Tibial artery (tissue), 4 donors: ENCODE measurements around the gene ZNF839.

Experiments
- DNase-seq, 2 donors: peaks; one replicate each; pipeline ENCODE4 v3.0.0-alpha.2; 2019
- H3K27ac ChIP-seq, 2 donors: fragments of 200-600 bp; sonication (generic) in 1 of 2; 1 replicate in 1 of 2; 2 replicates in 1 of 2; pipeline ENCODE4 v1.5.1; 2018 to 2019; ENCODE audit warnings: mild to moderate bottlenecking in 1 of 2
- H3K27me3 ChIP-seq, 2 donors: fragments of 200-600 bp; sonication (generic) in 1 of 2; one replicate each; pipeline versions ENCODE4 v1.5.1 to v1.6.0; 2016 to 2019
- H3K36me3 ChIP-seq, 3 donors: fragments of 200-600 bp; sonication (generic) in 2 of 3; one replicate each; pipeline ENCODE4 v1.5.1; 2016 to 2019; ENCODE audit warnings: mild to moderate bottlenecking in 2 of 3
- H3K4me1 ChIP-seq, 4 donors: fragments of 200-600 bp; sonication (generic) in 2 of 4; 1 replicate in 3 of 4; 2 replicates in 1 of 4; pipeline ENCODE4 v1.5.1; 2016 to 2019
- H3K4me3 ChIP-seq, 2 donors: fragments of 200-600 bp; sonication (generic) in 1 of 2; 1 replicate in 1 of 2; 2 replicates in 1 of 2; pipeline ENCODE4 v1.5.1; 2018 to 2019; ENCODE audit warnings: mild to moderate bottlenecking in 2 of 2
- H3K9me3 ChIP-seq, 3 donors: fragments of 200-600 bp; sonication (generic) in 1 of 3; one replicate each; pipeline ENCODE4 v1.5.1; 2016 to 2019
- intact Hi-C: fragments of 100-400 bp; cut with DNase I; formaldehyde crosslinking; loops from one replicate; pipeline ENCODE4 v1.15.0; 2023; ENCODE audit warnings: low total_unique reads
- TF ChIP-seq, protein P1 (sequence below), 2 experiments: fragments of 200-600 bp in 1 of 2; fragments of 450-650 bp in 1 of 2; IDR thresholded peaks; one replicate each; pipeline ENCODE4 v1.5.1; 2017 to 2019; ENCODE audit warnings: antibody characterized with exemption in 2 of 2, mild to moderate bottlenecking in 1 of 2, moderate library complexity in 1 of 2

Gene ZNF839

GRCh38 chr14:102279282-102279681, 40.3 kb upstream of the ZNF839 start:
- H3K4me1 ChIP-seq = no peaks in the 10 kb centered on the region
- no peak overlapping the region for H3K4me3 ChIP-seq
- no peaks in the 10 kb centered on the region for H3K9me3 ChIP-seq
- H3K27me3 ChIP-seq = no peaks in the 10 kb centered on the region
- H3K27ac ChIP-seq = no peak overlapping the region
- intact Hi-C loops = no loop called here
- no peak for DNase-seq
- peaks cover 0 to 22% (median 5%) of the 10 kb centered on the region in 3 donors for H3K36me3 ChIP-seq
- TF ChIP-seq, protein P1, sequence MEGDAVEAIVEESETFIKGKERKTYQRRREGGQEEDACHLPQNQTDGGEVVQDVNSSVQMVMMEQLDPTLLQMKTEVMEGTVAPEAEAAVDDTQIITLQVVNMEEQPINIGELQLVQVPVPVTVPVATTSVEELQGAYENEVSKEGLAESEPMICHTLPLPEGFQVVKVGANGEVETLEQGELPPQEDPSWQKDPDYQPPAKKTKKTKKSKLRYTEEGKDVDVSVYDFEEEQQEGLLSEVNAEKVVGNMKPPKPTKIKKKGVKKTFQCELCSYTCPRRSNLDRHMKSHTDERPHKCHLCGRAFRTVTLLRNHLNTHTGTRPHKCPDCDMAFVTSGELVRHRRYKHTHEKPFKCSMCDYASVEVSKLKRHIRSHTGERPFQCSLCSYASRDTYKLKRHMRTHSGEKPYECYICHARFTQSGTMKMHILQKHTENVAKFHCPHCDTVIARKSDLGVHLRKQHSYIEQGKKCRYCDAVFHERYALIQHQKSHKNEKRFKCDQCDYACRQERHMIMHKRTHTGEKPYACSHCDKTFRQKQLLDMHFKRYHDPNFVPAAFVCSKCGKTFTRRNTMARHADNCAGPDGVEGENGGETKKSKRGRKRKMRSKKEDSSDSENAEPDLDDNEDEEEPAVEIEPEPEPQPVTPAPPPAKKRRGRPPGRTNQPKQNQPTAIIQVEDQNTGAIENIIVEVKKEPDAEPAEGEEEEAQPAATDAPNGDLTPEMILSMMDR (IDR thresholded peaks at IDR 0.05) = no peak

- no peak for DNase-seq
Observed at GRCh38 chr14:102279688-102280348, 39.7 kb upstream of the ZNF839 start.

GRCh38 chr14:102280376-102280962, 39.1 kb upstream of the ZNF839 start:
- DNase-seq = no peak
- Histone ChIP-seq H3K27me3 (no peaks in the 10 kb centered on the region), H3K9me3 (no peaks in the 10 kb centered on the region), H3K36me3 (peaks cover 0 to 22% (median 5%) of the 10 kb centered on the region in 3 donors), H3K4me1 (no peaks in the 10 kb centered on the region), H3K4me3 (no peak overlapping the region), H3K27ac (no peak overlapping the region)
- intact Hi-C loops = no loop called here
- TF ChIP-seq, protein P1 (IDR thresholded peaks at IDR 0.05) = no peak

More at GRCh38 chr14:102279688-102280348, 39.7 kb upstream of the ZNF839 start:
- intact Hi-C loops = no loop called here
- no peak overlapping the region for H3K27ac ChIP-seq
- no peaks in the 10 kb centered on the region for H3K9me3 ChIP-seq
- no peaks in the 10 kb centered on the region for H3K27me3 ChIP-seq
- peaks cover 0 to 22% (median 5%) of the 10 kb centered on the region in 3 donors for H3K36me3 ChIP-seq
- H3K4me3 ChIP-seq = no peak overlapping the region
- TF ChIP-seq, protein P1 (IDR thresholded peaks at IDR 0.05) = no peak
- no peaks in the 10 kb centered on the region for H3K4me1 ChIP-seq

DNA sequence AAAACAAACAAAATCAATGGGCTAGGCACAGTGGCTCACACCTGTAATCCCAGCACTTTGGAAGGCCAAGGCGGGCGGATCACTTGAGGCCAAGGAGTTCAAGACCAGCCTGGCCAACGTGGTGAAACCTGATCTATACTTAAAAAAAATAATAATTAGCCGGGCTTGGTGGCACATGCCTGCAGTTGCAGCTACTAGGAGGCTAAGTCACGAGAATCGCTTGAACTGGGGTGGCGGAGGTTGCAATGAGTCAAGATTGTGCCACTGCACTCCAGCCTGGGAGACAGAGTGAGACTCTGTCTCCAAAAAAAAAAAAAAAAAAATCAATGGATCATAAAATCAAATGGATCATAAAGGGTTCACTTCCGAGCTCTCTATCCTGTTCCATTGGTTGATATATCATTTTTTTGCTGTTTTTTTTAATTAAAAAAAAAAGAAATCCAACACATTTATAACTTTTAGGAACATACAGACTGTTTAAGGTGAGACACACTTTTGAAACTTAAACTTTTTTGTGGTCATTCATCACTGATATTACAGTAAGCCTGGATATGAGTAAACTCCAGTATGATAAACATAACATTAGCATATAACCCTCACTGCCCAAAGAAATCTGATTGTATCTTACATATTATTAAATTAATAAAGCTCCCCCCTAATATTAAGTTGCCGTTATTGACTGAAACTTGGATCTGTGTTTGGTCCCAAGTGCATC, 36.6 kb upstream of the ZNF839 start:
- H3K4me1 ChIP-seq = no peaks in the 10 kb centered on the region
- H3K9me3 ChIP-seq = no peaks in the 10 kb centered on the region
- no peaks in the 10 kb centered on the region for H3K27me3 ChIP-seq
- H3K4me3 ChIP-seq = no peak overlapping the region
- peaks cover 0 to 22% (median 5%) of the 10 kb centered on the region in 3 donors for H3K36me3 ChIP-seq
- intact Hi-C loops = no loop called here
- TF ChIP-seq, protein P1 (IDR thresholded peaks at IDR 0.05) = no peak
- no peak overlapping the region for H3K27ac ChIP-seq
- no peak for DNase-seq

DNA sequence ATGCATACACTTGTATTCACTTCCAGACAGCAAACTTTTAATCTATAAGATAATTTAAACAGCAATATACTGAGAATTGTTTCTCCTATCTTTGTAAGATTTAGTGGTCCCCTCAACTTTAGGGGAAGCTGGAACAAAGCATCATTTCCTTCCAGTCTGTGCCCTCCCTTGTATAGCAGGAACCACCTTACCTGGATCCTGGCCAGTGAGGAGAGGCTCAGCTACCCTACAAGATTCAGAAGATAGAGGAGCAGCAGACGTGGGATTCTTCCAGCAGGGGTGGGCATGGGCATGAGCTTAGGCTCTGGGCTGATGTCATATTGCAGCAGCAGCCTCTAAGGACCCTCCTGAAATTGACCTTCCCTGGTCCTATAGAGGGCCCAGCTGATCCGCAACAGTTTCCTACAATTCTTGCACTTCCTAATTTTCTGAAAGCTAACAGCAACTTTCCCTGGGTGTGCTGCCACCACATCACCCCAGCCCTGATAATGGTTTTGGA, 35.9 kb upstream of the ZNF839 start:
- Histone ChIP-seq H3K4me3 (no peak overlapping the region), H3K27me3 (no peaks in the 10 kb centered on the region), H3K27ac (no peak overlapping the region), H3K4me1 (no peaks in the 10 kb centered on the region), H3K36me3 (peaks cover 0 to 22% (median 5%) of the 10 kb centered on the region in 3 donors), H3K9me3 (no peaks in the 10 kb centered on the region)
- TF ChIP-seq, protein P1 (IDR thresholded peaks at IDR 0.05) = no peak
- intact Hi-C loops = no loop called here
- DNase-seq = no peak
